ENCODE measurements around the gene ZNF500.
"Not testable (repeated sequence)": the region's sequence is repeated elsewhere in the genome, so short reads cannot be mapped to it uniquely, and the experiment has no call there.

ZNF500 gene

DNA sequence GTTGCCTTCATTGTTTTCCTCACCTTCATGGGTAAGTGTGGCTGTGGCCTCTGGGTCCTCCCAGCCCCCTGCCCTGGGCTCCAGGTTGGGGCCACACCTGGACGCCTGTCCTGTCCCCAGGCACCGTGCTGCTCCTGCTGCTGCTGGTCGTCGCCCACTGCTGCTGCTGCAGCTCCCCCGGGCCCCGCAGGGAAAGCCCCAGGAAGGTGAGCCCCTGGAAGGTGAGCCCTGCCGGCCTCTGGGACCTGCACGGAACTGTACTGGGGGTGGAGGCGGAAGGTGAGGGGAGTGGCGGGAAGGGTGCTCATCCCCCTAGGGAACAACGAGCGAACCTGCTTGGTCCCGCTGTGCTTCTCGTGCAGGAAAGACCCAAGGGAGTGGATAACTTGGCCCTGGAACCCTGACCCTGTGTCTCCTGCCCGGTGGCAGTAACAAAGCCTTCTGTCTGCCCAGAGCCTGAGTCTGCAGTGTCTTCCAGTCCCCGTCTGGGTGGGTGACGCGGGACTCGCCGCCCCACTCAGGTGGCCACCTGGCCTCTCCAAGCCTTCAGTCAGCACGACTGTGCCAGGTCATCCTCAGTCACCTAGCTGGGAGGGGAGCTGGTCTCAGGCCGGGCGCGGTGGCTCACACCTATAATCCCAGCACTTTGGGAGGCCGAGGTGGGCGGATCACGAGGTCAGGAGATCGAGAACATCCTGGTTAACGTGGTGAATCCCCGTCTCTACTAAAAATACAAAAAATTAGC is 29.0 kb upstream of the ZNF500 start:
- DNase-seq: no peak

DNA sequence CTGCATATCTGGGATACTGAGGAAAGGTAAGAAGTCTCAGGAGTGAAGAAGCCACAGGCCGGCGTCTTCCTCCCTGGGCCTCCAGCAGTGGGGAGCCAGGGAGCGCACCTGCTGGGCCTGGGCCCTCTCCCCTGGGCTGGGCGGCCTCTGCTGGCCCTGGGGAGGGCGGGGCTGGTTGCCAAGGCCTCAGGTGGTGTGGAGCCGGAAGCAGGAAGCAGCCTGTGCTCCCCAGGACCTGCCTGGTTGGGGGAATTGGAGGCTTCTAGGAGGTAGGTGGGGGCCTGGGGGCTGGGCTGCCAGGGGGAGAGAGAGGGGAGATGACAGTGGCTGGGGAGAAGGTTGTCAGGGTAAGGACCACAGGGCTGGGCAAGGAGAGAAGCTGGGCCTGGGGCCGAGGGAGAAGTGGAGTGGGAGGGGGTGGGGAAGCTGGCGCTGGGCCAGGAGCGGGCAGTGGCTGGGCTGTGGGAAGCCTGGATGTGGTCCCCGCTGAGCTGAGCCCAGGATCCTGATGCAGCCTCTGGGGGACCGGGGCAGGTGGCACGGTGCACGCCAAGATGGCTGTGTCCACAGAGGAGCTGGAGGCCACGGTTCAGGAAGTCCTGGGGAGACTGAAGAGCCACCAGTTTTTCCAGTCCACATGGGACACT is 28.3 kb upstream of the ZNF500 start, which contains the start of gene SMIM22:
Gene SMIM22 (plus strand): TSS at position 189 of the 647 bp plus-strand sequence. CDS start 366 bp downstream, at position 555.
- DNase-seq: no peak

DNA sequence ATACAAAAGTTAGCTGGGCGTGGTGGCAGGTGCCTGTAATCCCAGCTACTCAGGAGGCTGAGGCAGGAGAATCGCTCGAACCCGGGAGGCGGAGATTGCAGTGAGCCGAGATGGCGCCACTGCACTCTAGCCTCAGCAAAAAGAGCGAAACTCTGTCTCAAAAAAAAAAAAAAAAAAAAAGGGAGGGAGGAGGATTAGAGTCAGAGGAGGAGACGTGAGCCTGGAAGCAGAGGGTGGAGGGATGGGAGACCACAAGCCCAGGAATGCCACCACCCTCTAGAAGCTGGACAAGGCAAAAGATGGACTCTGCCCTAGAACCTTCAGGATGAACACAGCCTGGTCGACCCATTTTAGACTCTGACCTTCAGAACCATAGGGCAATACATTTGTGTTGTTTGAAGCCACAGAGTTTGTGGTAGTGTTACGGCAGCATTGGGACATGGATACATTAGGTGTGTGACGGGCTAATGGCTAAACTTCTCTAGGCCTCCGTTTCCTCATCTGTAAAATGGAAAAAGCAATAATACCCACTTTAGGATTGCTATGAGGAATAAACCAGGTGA is 26.1 kb upstream of the ZNF500 start:
- no peak for DNase-seq

DNA sequence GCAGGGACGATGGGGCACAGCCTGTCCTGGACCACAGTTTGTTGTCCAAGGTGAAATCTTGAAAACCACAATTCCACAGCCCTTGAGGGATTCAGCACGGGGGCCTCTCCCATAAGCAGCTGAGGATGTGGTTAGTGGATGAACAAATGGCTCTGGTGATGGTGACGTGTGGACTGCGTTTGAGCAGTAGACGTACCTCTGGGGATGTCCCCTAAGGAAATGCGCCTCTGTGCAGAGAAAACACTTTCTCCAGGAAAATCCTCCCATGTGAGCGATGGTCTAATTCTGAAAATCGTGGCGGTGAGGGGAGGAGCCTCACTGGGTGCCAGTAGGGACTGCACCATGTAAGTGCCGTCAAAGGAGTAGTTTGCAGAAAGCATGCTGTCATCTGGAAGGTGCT is 23.9 kb upstream of the ZNF500 start:
- no peak for DNase-seq

DNA sequence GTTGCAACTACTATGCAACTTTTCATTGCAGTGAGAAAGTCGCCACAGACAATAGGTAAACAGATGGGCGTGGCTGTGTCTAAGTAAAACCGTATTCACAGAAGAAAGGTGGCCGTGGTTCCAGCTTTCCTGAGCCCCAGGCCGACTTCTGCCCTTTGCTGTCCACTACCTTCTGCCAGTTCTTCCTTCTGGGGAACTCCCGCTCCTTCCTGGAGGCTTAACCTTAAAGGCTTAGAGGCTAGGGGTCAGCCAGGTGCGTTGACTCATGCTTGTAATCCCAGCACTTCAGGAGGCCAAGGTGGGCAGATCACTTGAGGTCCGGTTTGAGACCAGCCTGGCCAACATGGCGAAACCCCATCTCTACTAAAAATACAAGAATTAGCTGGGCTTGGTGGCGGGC is 23.3 kb upstream of the ZNF500 start:
- DNase-seq: no peak

DNA sequence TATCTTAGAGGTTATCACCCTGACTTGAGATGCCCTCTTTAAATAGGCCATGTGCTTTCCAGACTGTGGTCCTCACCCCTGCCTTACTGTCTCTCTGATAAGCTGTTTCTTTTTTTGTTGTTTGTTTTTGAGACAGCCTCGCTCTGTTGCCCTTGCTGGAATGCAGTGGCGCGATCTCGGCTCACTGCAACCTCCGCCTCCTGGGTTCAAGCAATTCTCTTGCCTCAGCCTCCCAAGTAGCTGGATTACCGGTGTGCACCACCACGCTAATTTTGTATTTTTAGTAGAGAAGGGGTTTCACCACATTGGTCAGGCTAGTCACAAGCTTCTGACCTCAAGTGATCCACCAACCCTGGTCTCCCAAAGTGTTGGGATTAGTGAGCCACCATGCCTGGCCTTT is 21.9 kb upstream of the ZNF500 start:
- DNase-seq: no peak

DNA sequence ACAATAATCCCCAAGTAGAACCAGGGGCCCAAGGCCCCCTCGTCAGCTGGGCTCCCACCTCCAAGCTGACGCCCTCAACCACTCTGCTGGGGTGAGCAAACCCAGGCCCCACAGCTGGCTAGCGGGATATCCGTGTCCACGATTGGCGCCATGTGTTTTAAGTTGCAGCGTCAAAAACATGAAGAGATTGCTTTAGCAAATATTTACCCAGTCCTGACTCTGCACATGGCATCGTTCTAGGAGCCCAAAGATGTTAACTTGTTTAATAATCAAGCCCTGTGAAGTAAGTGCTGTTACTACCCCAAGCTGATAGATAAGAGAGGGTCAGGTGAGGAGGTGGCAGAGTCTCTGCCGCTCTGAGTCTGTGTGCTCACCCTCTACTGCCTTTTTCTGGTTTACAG is 21.5 kb upstream of the ZNF500 start:
- no peak for DNase-seq

DNA sequence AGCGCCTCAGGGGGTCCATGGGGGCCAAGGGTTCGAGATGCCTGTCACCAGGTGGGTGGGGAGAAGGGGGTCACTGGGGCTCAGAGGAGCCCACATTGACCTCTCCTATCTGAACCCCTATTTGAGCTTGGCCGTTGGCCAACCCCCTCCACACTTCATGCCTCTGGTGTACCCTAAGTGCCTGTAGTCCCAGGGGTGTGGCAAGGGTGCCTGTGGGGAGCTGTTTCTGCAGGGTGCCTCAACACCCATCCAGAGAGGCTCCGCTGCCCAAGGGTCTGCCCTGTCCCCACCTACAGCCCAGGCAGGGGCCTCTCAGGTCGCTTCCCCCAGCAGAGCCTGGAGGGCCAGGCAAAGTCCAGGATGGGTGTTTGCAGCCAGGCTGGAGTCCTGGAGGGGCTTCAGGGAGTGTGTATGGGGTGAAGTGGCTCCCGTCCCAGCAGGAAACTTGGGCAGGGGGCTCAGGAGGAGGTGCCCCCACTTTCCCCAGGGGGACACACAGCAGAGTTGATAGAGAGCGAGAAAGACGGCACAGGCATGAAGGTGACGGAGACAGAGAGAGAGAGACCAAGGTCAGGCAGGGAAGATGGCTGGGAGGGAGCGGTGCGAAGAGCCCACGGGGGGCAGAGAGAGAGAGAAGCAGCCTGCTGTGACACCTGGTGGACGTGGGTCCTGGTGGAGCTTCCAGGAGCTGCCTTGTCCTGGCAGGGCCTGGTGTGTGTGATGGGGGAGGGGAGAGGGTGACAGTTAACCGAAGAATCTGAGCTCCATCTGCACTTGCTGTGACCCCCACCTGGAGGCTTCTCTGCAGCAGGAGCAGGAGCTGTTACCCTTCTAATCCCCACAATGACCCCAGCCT is 20.9 kb upstream of the ZNF500 start, which contains the start of gene SEPTIN12:
Gene SEPTIN12 (minus strand): TSS at position 719 of the 856 bp plus-strand sequence. CDS start 700 bp downstream, at position 19.
- DNase-seq: no peak

DNA sequence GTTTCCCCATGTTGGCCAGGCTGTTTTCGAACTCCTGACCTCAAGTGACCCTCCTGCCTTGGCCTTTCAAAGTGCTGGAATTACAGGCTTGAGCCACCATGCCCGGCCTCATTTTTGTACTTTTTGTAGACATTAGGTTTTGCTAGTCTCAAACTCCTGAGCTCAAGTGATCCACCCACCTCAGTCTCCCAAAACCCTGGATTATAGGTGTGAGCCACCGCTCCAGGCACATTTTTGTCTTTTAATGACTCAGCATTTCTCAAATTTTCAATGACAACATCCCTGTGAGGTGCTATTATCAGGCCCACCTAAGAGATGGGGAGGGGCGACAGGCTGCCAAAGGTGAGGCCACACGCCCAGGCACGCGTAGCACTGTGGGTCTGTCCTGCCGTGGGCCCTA is 20.1 kb upstream of the ZNF500 start:
- no peak for DNase-seq

DNA sequence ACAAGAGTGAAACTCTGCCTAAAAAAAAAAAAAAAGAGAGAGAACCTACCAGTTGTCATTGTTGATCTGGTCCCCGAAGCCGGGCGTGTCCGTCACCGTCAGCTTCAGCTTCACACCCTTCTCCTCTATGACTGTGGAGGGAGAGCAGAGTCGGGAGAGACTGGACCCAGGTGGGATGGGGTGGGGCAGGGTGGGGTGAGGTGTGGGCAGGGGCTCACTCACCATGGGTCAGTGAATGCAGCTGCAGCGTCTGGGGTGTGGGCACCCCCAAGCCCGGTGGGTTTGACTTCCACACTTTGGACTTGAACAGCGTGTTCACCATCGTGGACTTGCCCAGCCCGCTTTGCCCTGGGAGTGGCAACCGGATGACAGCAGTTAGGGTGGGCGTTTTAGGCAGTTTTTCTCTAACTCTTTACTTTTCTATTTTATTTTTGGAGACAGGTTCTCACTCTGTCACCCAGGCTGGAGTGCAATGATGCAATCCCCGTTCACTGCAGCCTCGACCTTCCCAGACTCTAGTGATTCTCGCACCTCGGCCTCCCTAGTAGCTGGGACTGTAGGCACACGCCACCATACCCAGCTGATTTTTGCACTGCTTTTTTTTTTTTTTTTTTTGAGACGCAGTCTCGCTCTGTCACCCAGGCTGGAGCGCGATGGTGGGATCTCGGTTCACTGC is 18.9 kb upstream of the ZNF500 start:
- no peak for DNase-seq

DNA sequence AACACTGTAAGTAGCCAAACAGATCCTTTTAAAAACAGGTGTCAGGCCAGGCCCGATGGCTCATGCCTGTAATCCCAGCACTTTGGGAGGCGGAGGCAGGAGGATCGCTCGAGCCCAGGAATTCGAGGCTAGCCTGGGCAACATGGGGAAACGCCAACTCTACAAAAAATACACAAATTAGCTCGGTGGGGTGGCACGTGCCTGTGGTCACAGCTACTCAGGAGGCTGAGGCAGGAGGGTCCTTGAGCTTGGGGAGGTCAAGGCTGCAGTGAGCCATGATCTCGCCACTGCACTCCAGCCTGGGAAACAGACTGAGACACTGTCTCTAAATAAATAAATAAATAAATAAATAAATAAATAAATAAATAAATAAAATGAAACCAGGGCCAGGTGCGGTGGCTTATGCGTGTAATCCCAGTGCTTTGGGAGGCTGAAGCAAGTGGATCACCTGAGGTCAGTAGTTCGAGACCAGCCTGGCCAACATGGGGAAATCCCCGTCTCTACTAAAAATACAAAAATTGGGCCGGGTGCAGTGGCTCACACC is 17.6 kb upstream of the ZNF500 start:
- DNase-seq: not testable (repeated sequence)

DNA sequence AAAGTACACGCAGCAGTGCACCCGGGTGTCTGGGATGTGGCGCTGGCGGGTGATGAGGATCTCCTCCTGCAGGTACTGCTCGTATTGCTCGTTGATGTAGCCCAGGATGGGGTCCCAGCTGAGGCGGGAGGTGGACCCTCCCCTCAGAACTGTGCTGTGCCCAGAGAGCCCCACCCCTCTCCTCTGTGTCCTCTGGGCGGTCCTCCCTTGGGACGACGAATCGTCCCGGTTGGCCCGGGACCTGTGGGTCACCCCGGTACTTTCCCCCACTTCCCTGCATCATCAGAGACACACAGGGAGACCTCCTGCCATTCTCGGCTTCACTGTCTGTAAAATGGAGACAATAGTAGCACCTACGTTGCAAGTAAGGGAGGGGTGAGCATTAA is 17.0 kb upstream of the ZNF500 start:
- DNase-seq: no peak

DNA sequence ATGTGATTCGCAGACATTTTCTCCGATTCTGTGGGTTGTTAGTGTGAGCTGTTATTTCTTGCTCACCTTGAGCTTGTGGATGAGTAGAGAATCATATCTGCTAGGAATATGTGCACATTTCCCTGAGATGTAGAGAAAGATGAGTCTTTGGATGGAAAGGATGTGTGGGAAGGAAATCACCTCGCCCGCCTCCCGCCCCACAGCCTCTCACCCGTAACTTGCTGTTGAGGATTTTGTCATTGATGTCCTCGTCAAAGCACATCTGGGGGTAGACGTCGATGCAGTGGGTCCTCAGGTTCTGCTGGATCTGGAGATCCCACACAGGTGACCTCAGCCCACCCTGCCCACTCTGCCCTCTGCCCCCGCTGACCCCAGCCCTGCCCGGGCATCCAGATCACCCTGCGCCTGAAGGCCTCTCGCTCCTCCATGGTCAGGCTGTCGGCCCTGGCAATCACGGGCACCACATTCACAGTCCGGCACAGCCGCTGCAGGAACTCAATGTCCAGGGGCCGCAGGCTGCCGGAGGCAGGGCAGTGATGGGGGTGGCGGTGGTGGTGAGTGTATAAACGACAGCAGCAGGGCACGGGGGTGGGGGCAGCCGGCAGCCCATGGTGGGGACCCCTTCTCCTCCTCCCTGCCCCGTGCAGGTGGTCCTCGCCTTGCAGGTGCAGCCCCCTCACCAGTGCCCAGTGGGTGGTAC is 16.4 kb upstream of the ZNF500 start:
- DNase-seq: no peak

DNA sequence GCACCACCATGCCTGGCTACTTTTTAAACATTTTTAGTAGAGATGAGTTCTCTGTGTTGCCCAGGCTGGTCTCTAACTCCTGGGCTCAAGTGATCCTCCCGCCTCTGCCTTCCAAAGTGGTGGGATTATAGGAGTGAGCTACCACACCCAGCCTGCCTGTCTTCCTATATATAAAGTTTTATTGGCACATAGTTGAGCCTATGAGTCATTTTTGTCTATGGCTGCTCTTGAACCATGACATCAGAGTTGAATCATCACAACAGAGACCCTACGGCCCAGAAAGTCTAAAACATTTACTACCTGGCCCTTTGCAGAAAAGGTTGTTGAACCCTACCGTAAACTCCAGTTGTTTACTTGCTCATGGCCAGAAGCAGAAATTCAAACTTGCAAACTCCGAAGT is 13.3 kb upstream of the ZNF500 start:
- DNase-seq: no peak

DNA sequence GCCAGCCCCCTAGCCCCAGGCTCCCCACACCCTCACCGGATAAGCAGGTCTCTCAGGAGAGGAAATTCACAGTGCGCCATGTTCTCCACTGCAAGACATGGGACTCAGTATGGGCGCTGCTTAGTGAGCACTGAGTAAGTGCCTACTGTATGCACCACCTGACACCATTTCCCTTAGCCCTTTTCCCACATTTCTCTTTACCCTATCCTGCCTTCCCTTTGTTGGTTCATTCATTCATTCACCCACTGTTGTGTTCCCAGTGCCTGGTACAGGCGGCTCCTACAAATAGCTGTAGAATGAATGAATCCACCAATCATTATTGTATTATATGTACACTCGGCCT is 11.1 kb upstream of the ZNF500 start:
- DNase-seq: no peak

DNA sequence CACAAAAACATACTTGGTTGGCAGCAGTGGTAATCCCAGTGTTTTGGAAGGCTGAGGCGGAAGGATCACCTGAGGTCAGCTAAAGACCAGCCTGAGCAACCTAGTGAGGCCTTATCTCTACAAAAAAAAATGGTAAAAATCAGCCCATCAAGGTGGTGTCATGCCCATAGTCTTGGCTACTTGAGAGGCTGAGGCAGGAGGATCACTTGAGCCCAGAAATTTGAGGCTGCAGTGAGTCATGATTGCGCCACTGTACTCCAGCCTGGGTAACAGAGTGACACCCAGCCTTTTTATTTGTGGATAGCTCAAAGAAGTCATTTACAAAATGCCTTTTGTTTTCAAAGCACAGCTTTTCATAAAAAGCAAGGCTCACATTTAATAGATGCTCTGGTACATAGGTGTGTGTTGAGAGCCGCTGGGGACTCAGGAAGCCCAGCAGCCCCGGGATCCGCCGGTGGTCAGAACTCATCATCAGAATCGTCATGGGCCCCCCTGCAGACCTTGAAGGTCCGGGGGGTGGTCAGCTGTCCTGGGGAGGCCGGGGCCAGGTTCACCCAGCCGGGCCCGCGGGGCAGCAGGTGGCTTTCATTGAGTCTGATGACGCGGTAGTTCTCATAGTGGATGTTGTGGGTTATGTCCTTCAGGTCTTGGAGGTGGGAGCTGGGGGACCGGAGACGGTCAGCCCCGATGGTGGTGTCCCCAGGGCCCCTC is 10.5 kb upstream of the ZNF500 start:
- no peak for DNase-seq

DNA sequence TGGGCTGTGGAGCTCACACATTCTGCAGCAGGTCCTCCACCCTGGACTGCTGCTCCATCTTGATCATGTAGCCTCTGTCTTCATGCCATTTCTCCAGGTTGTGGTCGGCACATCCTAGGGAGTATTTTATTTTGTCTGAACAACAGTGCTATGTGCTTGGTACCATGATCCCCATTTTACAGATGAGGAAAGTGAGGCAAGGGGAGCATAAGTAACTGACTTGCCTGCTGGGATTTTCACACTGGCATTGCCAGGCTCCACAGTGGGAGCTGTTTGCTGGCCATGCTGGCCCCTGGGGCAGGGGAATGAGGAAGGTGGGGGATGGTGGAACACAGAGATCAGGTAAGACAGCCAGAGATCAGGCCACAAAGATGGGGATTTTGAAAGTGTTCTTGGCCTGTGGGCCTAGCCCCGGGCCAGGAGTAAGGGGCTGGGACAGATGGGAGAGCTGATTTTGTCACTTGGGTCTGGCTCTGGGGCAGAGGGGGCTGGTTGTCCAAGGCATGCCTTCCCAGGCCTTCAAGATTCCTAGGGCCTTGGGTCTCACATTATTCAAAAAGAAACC is 9.3 kb upstream of the ZNF500 start:
- DNase-seq: no peak

DNA sequence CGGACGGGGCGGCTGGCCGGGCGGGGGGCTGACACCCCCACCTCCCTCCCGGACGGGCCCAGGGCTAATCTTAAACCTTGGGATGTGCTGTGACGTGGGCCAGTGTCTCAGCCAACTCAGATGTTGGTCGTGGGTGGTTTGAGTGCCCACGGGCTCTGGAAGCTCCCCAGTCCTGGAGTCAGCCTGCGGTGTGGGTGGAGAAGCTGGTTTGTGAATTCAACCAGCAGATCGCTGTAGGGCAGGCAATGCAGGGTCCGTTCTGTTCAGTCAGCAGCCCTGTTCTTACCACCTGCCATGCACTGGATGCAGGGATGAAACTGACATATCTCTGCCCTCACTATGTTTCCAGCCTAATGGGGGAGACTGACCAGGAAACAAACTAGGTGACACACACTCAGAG is 8.0 kb upstream of the ZNF500 start:
- DNase-seq: no peak

DNA sequence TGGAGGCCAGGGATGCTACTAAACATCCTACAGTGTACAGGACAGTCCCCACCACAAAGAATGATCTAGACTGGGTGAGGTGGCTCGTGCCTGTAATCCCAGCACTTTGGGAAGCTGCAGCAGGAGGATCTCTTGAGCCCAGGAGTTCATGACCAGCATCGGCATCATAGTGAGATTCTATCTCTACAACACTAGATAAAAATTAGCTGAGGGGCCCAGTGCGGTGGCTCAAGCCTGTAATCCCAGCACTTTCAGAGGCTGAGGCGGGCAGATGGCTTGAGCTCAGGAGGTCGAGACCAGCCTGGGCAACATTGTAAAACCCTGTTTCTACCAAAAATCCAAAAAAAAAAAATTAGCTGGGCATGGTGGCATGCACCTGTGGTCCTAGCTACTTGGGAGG is 5.4 kb upstream of the ZNF500 start:
- no peak for DNase-seq

DNA sequence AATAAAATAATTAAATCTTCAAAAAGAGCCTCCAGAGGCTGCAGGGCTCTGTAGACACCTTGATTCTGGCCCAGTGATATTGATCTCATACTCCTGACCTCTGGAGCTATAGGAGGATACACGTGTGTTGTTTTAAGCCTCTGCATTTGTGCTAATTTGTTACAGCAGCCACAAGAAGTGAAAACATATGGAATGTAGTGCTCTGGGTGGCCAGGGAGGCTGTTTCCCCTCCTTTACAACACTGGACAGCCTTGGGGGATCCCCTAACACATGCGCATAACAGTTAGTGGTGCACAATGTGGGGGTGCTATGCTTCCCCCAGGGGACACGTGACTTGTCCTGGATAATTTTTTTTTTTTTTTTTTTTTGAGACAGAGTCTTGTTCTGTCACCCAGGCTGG is 4.7 kb upstream of the ZNF500 start:
- DNase-seq: no peak

DNA sequence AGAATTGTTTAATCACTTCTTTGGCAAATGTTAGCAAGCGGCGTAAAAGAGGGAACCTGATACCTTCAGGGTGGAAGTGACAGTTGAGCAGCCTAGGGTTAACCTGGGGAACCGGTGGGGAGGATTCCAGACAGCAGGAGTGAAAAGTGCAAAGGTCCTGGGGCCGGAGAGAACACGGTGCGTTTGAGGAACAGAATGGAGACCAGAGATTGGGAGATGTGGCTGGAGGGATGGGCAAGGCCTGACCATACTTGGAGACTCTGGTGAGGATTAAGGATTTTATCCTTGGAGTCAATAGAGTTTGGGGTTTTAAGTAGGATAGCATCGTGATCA is 2.3 kb upstream of the ZNF500 start:
- DNase-seq: no peak

Data from central memory CD4-positive, alpha-beta T cell (primary cell).